ENCODE measurements around the gene ZNF385D. TPM values are rescaled to one million over a fixed set of nuclear protein-coding genes. Genes with fewer than 3 reads are reported as not detected.

Gene ZNF385D
- total RNA-seq, 1 experiment from 2014 or later = not detected

GRCh38 chr3:21722768-21723167 is 28.2 kb downstream of the ZNF385D start:
- H3K4me2 ChIP-seq (ENCODE audit: low read length) = no peak overlapping the region
- H3K4me3 ChIP-seq (replicated peaks in 1 of 2; ENCODE audit: low read depth in 1 of 2, low read length in 2 of 2) = no peak overlapping the region

More at GRCh38 chr3:21722768-21723167, 28.2 kb downstream of the ZNF385D start:
- H3K9ac ChIP-seq (ENCODE audit: low read length) = no peak overlapping the region
- ChIA-PET CTCF (no interaction called here), POLR2A (no interaction called here), RAD21 (ENCODE audit: low non-redundant PET in 1 of 2, low total read pairs in 2 of 2, uncharacterized antibody in 2 of 2, unreplicated experiment in 2 of 2) (no interaction called here)
- no peaks in the 10 kb centered on the region for H3K79me2 ChIP-seq (ENCODE audit: insufficient read depth, low read length)
- H4K20me1 ChIP-seq (ENCODE audit: insufficient read depth) = no peaks in the 10 kb centered on the region
- TF ChIP-seq POLR2AphosphoS5 (IDR thresholded peaks at IDR 0.05; ENCODE audit: low read depth, low read length) (no peak), EGR1 (IDR thresholded peaks at IDR 0.05; ENCODE audit: low read depth) (no peak), CEBPB (IDR thresholded peaks at IDR 0.05; ENCODE audit: low read depth) (no peak), FOSL1 (IDR thresholded peaks at IDR 0.05; ENCODE audit: low read depth) (no peak), ZNF274 (IDR thresholded peaks at IDR 0.05; ENCODE audit: low read depth, low read length) (no peak), ZFX (IDR thresholded peaks at IDR 0.05) (no peak), REST (IDR thresholded peaks at IDR 0.05; ENCODE audit: low read depth) (no peak), EZH2phosphoT487 (IDR thresholded peaks at IDR 0.05; ENCODE audit: borderline replicate concordance) (no peak), ELF1 (IDR thresholded peaks at IDR 0.05; ENCODE audit: borderline replicate concordance, low read depth) (no peak)
- TF ChIP-seq, protein P1, sequence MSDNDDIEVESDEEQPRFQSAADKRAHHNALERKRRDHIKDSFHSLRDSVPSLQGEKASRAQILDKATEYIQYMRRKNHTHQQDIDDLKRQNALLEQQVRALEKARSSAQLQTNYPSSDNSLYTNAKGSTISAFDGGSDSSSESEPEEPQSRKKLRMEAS (IDR thresholded peaks at IDR 0.05) = no peak
- ATAC-seq (no peak), DNase-seq (ENCODE audit: low read depth, low spot score) (no peak)
- no peaks in the 10 kb centered on the region for H3K36me3 ChIP-seq (ENCODE audit: control insufficient read depth in 1 of 2, insufficient read depth in 2 of 2, low read length in 2 of 2)
- intact Hi-C loops (cut with micrococcal nuclease) = no loop called here
- no peaks in the 10 kb centered on the region for H3K27me3 ChIP-seq (ENCODE audit: insufficient read depth, low read length)
- peaks cover 0 to 9% of the 10 kb centered on the region in 2 experiments; a peak in 2 of 4 replicates for H3K9me3 ChIP-seq (ENCODE audit: control insufficient read depth in 1 of 2, insufficient read depth in 1 of 2, low read depth in 1 of 2, low read length in 2 of 2)
- no peaks in the 10 kb centered on the region for H3K9me2 ChIP-seq (ENCODE audit: insufficient read depth)
- BruUV-seq (replicated peaks) = no TSS peak
- H2AFZ ChIP-seq (ENCODE audit: low read depth, low read length, poor library complexity, severe bottlenecking) = no peak overlapping the region
- no peaks in the 10 kb centered on the region for H3K4me1 ChIP-seq (ENCODE audit: control insufficient read depth in 1 of 2, insufficient read depth in 2 of 2, low read length in 2 of 2)
- H3K27ac ChIP-seq (ENCODE audit: low read depth, low read length) = no peak overlapping the region

Data from HCT116 (cell line).